HEK293 (cell line): ENCODE results near the gene JPH2.
A peak's percentile ranks its signal among the peaks of the same experiment; 100 is the strongest.

Experiments
- CTCF ChIA-PET: fragments of 350-600 bp; formaldehyde crosslinking; extraction: SDS; loops from one replicate; lab custom pipeline; 2021; ENCODE audit warnings: antibody characterized with exemption; lab: Yijun Ruan, JAX
- POLR2A ChIA-PET: fragments of 300-600 bp; formaldehyde crosslinking; extraction: SDS; loops from one replicate; lab custom pipeline; 2020; ENCODE audit warnings: antibody characterized with exemption, inconsistent platforms; lab: Yijun Ruan, JAX
- H3K27ac ChIP-seq: fragments of 200-500 bp; sonication (Bioruptor generic); 2 replicates; pipeline ENCODE4 v1.5.1; 2014; ENCODE audit warnings: low read depth, low read length, control low read depth, inconsistent platforms; ENCODE audit errors: extremely low read depth
- H3K36me3 ChIP-seq, 2 experiments: fragments of 200-500 bp in 1 of 2; sonication (Bioruptor generic) in 1 of 2; 1 replicate in 1 of 2; 2 replicates in 1 of 2; pipeline ENCODE4 v1.5.1; 2014 to 2017; ENCODE audit warnings: inconsistent platforms in 2 of 2, low read length in 2 of 2; ENCODE audit not compliant: control insufficient read depth in 2 of 2, insufficient read depth in 1 of 2
- H3K4me1 ChIP-seq: fragments of 200-500 bp; sonication (Bioruptor generic); 2 replicates; pipeline ENCODE4 v1.5.1; 2014; ENCODE audit warnings: mild to moderate bottlenecking, low read length, inconsistent platforms; ENCODE audit not compliant: control insufficient read depth, insufficient read depth
- H3K4me3 ChIP-seq: 2 replicates; pipeline ENCODE4 v1.5.1; 2011; ENCODE audit warnings: low read depth, mild to moderate bottlenecking, control low read depth, low read length, moderate library complexity
- H3K9me3 ChIP-seq: fragments of 200-500 bp; sonication (Bioruptor generic); 2 replicates; pipeline ENCODE4 v1.5.1; 2014; ENCODE audit warnings: low read depth, low read length, inconsistent platforms; ENCODE audit not compliant: control insufficient read depth, insufficient read depth
- BCL11A ChIP-seq: fragments of 450-650 bp; formaldehyde crosslinking; IDR thresholded peaks from 2 replicates; pipeline ENCODE4 v1.5.1; 2016; ENCODE audit warnings: low read depth, missing biosample characterization, missing genetic modification characterization
- BCL11B ChIP-seq: fragments of 450-650 bp; formaldehyde crosslinking; IDR thresholded peaks from 2 replicates; pipeline ENCODE4 v1.5.1; 2016; ENCODE audit warnings: low read depth, missing biosample characterization, missing genetic modification characterization
- GLI2 ChIP-seq: fragments of 450-650 bp; formaldehyde crosslinking; IDR thresholded peaks from 2 replicates; pipeline ENCODE4; 2017; ENCODE audit warnings: missing biosample characterization, missing genetic modification characterization, low read depth, borderline replicate concordance
- HOXD13 ChIP-seq: sonication (generic); formaldehyde crosslinking; IDR thresholded peaks from 2 replicates; pipeline ENCODE4 v1.8.0; 2022; ENCODE audit warnings: missing genetic modification reagents, borderline replicate concordance
- KLF1 ChIP-seq: fragments of 450-650 bp; formaldehyde crosslinking; IDR thresholded peaks from 2 replicates; pipeline ENCODE4 v1.5.1; 2016; ENCODE audit warnings: missing biosample characterization, missing genetic modification characterization
- KLF7 ChIP-seq: fragments of 450-650 bp; formaldehyde crosslinking; IDR thresholded peaks from 2 replicates; pipeline ENCODE4 v1.5.1; 2016; ENCODE audit warnings: missing biosample characterization, missing genetic modification characterization, borderline replicate concordance
- KLF9 ChIP-seq: fragments of 450-650 bp; formaldehyde crosslinking; IDR thresholded peaks from 2 replicates; pipeline ENCODE4 v1.5.1; 2016; ENCODE audit warnings: missing biosample characterization, missing genetic modification characterization, low read depth
- PRDM1 ChIP-seq: fragments of 450-650 bp; formaldehyde crosslinking; IDR thresholded peaks from 2 replicates; pipeline ENCODE4; 2016; ENCODE audit warnings: missing biosample characterization, missing genetic modification characterization
- RBAK ChIP-seq: fragments of 450-650 bp; formaldehyde crosslinking; IDR thresholded peaks from 2 replicates; pipeline ENCODE4 v1.5.1; 2016; ENCODE audit warnings: missing biosample characterization, missing genetic modification characterization
- SCRT2 ChIP-seq: fragments of 450-650 bp; formaldehyde crosslinking; IDR thresholded peaks from 2 replicates; pipeline ENCODE4 v1.5.1; 2016; ENCODE audit warnings: missing biosample characterization, missing genetic modification characterization
- YY2 ChIP-seq: fragments of 450-650 bp; formaldehyde crosslinking; IDR thresholded peaks from 2 replicates; pipeline ENCODE4 v1.5.1; 2016; ENCODE audit warnings: missing biosample characterization, missing genetic modification characterization
- ZBTB1 ChIP-seq: fragments of 450-650 bp; formaldehyde crosslinking; IDR thresholded peaks from 2 replicates; pipeline ENCODE4 v1.5.1; 2016; ENCODE audit warnings: missing biosample characterization, missing genetic modification characterization
- ZBTB17 ChIP-seq: fragments of 450-650 bp; formaldehyde crosslinking; IDR thresholded peaks from 2 replicates; pipeline ENCODE4 v1.5.1; 2016; ENCODE audit warnings: missing biosample characterization, missing genetic modification characterization
- ZFHX2 ChIP-seq: fragments of 450-650 bp; formaldehyde crosslinking; conservative IDR thresholded peaks from 2 replicates; pipeline ENCODE4 v1.5.1; 2016; ENCODE audit warnings: missing biosample characterization, missing genetic modification characterization
- ZIC2 ChIP-seq: fragments of 450-650 bp; formaldehyde crosslinking; IDR thresholded peaks from 2 replicates; pipeline ENCODE4 v1.5.1; 2016; ENCODE audit warnings: missing biosample characterization, missing genetic modification characterization
- ZNF112 ChIP-seq: fragments of 450-650 bp; formaldehyde crosslinking; IDR thresholded peaks from 2 replicates; pipeline ENCODE4 v1.5.0; 2017; ENCODE audit warnings: missing biosample characterization, missing genetic modification characterization
- ZNF114 ChIP-seq: fragments of 450-650 bp; formaldehyde crosslinking; IDR thresholded peaks from 2 replicates; pipeline ENCODE4 v1.5.0; 2017; ENCODE audit warnings: missing biosample characterization, missing genetic modification characterization
- ZNF155 ChIP-seq: fragments of 450-650 bp; formaldehyde crosslinking; IDR thresholded peaks from 2 replicates; pipeline ENCODE4 v1.5.1; 2016; ENCODE audit warnings: missing biosample characterization, missing genetic modification characterization
- ZNF292 ChIP-seq: fragments of 450-650 bp; formaldehyde crosslinking; IDR thresholded peaks from 2 replicates; pipeline ENCODE4 v1.5.1; 2016; ENCODE audit warnings: low read depth, missing biosample characterization, missing genetic modification characterization, borderline replicate concordance
- ZNF311 ChIP-seq: fragments of 450-650 bp; formaldehyde crosslinking; IDR thresholded peaks from 2 replicates; pipeline ENCODE4 v1.5.1; 2017; ENCODE audit warnings: missing biosample characterization, missing genetic modification characterization, borderline replicate concordance
- ZNF341 ChIP-seq: fragments of 450-650 bp; formaldehyde crosslinking; IDR thresholded peaks from 2 replicates; pipeline ENCODE4; 2016; ENCODE audit warnings: low read depth, missing biosample characterization, missing genetic modification characterization
- ZNF473 ChIP-seq: fragments of 450-650 bp; formaldehyde crosslinking; IDR thresholded peaks from 2 replicates; pipeline ENCODE4 v1.5.1; 2017; ENCODE audit warnings: missing biosample characterization, missing genetic modification characterization
- ZNF510 ChIP-seq: fragments of 450-650 bp; formaldehyde crosslinking; IDR thresholded peaks from 2 replicates; pipeline ENCODE4 v1.5.1; 2018; ENCODE audit warnings: mild to moderate bottlenecking, missing genetic modification characterization, missing biosample characterization; ENCODE audit not compliant: insufficient replicate concordance
- ZNF521 ChIP-seq: fragments of 450-650 bp; formaldehyde crosslinking; IDR thresholded peaks from 2 replicates; pipeline ENCODE4 v1.5.1; 2017; ENCODE audit warnings: missing biosample characterization, mild to moderate bottlenecking, missing genetic modification characterization
- ZNF549 ChIP-seq: fragments of 450-650 bp; IDR thresholded peaks from 2 replicates; pipeline ENCODE4 v1.5.1; 2018; ENCODE audit warnings: missing biosample characterization, missing genetic modification characterization, mild to moderate bottlenecking, inconsistent platforms, moderate library complexity
- ZNF555 ChIP-seq: fragments of 450-650 bp; formaldehyde crosslinking; conservative IDR thresholded peaks from 2 replicates; pipeline ENCODE4 v1.5.1; 2017; ENCODE audit warnings: missing biosample characterization, mild to moderate bottlenecking, missing genetic modification characterization, inconsistent platforms
- ZNF560 ChIP-seq: fragments of 450-650 bp; formaldehyde crosslinking; IDR thresholded peaks from 2 replicates; pipeline ENCODE4 v1.5.1; 2017; ENCODE audit warnings: missing biosample characterization, missing genetic modification characterization, borderline replicate concordance
- ZNF624 ChIP-seq: fragments of 450-650 bp; formaldehyde crosslinking; IDR thresholded peaks from 2 replicates; pipeline ENCODE4 v1.5.1; 2017; ENCODE audit warnings: missing biosample characterization, missing genetic modification characterization
- ZNF626 ChIP-seq: fragments of 450-650 bp; sonication (Bioruptor Pico); formaldehyde crosslinking; IDR thresholded peaks from 2 replicates; pipeline ENCODE4 v1.5.1; 2018; ENCODE audit warnings: missing biosample characterization, missing genetic modification characterization, inconsistent platforms
- ZNF701 ChIP-seq: fragments of 450-650 bp; formaldehyde crosslinking; IDR thresholded peaks from 2 replicates; pipeline ENCODE4 v1.5.1; 2016; ENCODE audit warnings: missing biosample characterization, missing genetic modification characterization
- ZNF776 ChIP-seq: fragments of 450-650 bp; formaldehyde crosslinking; IDR thresholded peaks from 2 replicates; pipeline ENCODE4 v1.5.0; 2017; ENCODE audit warnings: missing biosample characterization, missing genetic modification characterization, borderline replicate concordance
- ZNF843 ChIP-seq: fragments of 450-650 bp; formaldehyde crosslinking; IDR thresholded peaks from 2 replicates; pipeline ENCODE4 v1.5.1; 2016; ENCODE audit warnings: missing biosample characterization, missing genetic modification characterization
- TF ChIP-seq, protein P1 (sequence below): fragments of 450-650 bp; formaldehyde crosslinking; IDR thresholded peaks from 2 replicates; pipeline ENCODE4 v1.5.1; 2017; ENCODE audit warnings: missing biosample characterization, missing genetic modification characterization

Gene JPH2

DNA sequence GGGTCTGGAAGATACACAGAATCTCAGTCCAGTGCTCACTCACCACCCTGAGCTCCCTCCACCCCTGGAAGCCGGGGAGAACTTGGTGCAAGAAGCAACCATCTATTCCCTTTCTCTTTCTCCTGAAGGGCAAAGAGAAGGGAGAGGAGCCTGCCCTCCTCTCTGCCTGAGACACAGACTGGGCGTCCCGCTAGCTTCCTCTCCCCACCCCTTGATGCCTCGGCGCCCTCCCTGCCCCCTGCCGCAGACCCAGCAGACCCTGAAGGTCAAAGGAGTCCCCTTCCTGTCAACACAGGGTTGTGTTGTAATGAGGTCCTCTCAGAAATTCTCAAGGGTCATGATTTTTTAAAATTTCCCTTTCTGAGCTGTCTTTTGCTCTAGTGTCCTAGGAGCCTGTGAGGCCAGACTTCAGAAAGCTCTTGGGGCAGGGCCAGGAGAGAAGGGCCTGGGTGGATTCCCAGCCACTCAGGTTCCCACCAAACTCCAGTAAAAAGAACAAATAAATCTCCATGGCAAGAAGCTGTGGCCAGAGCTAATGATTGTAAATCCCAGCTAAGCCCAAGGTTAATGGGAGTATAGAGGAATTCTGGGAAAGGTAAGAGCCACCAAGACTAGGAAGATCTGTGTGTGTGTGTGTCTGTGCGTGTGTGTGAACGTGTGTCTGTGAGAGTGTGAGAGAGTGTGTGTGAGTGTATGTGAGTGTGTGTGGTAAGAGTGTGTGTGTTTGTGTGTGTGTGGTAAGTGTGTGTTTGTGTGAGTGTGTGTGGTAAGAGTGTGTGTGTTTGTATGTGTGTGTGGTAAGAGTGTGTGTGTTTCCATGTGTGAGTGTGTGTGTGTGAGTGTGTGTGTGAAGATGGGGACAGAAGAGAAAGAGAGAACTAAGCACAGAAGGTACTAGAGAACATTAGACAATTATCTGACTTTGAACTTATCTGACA lies 1.1 kb upstream of the JPH2 start (continued):
- TF ChIP-seq ZNF626 (no peak), ZNF701 (no peak; the same call in 1 of the 2 replicates), ZNF843 (tag by site-specific recombination) (no peak), ZNF549 (tag by site-specific recombination) (no peak), ZBTB1 (no peak), YY2 (tag by site-specific recombination) (peak; percentile 73), PRDM1 (tag by site-specific recombination) (peak; percentile 71), ZNF155 (tag by site-specific recombination) (0 out of 2 replicates have a peak, but pooled peaks have one; percentile 66), ZNF776 (tag by site-specific recombination) (no peak), GLI2 (tag by site-specific recombination) (no peak), BCL11B (tag by site-specific recombination) (no peak), ZNF112 (tag by site-specific recombination) (no peak), ZNF341 (tag by site-specific recombination) (no peak), ZNF311 (tag by site-specific recombination) (peak; percentile 94; the same call in 1 of the 2 replicates), KLF1 (no peak), ZNF510 (tag by site-specific recombination) (no peak)
- TF ChIP-seq, protein P1, sequence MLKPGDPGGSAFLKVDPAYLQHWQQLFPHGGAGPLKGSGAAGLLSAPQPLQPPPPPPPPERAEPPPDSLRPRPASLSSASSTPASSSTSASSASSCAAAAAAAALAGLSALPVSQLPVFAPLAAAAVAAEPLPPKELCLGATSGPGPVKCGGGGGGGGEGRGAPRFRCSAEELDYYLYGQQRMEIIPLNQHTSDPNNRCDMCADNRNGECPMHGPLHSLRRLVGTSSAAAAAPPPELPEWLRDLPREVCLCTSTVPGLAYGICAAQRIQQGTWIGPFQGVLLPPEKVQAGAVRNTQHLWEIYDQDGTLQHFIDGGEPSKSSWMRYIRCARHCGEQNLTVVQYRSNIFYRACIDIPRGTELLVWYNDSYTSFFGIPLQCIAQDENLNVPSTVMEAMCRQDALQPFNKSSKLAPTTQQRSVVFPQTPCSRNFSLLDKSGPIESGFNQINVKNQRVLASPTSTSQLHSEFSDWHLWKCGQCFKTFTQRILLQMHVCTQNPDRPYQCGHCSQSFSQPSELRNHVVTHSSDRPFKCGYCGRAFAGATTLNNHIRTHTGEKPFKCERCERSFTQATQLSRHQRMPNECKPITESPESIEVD (tag by site-specific recombination) = no peak

DNA sequence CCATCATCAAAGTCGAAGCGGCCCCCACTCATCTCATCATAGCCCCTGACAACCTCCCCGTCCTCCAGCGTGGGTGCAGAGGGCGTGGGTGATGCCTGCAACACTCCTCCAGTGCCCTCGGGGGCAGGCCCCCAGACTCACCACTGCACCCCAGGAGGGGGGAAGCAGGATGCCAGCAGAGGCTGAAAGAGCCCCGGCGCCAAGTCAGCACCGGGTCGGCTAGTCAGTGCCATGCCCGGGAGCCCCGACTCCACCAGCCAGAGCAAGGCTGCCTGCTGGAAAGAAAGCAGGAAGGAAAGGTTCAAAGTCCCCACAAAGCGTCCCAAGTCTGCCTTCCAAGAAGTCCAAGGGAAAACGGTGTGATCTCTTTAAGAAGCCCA lies 324 bp downstream of the JPH2 start:
- no peaks in the 10 kb centered on the region for H3K36me3 ChIP-seq
- CTCF ChIA-PET = interaction anchor here (0.7 to 6.7 kb wide), 4 partner anchors 8 to 437 kb away, joined by 4 to 316 read pairs (median 8); no protein-coding TSS in a partner anchor
- TF ChIP-seq ZFHX2 (tag by site-specific recombination) (peak; percentile 20; the same call in 1 of the 2 replicates), ZNF560 (tag by site-specific recombination) (no peak)
- TF ChIP-seq, all 188 proteins: peak for 1
- POLR2A ChIA-PET = interaction anchor here (0.9 to 2.0 kb wide), 4 partner anchors 8 to 49 kb away, joined by 3 to 6 read pairs (median 4); no protein-coding TSS in a partner anchor
- peak overlapping the region; percentile 40 for H3K4me3 ChIP-seq
- H3K9me3 ChIP-seq = no peaks in the 10 kb centered on the region
- peaks cover 6% of the 10 kb centered on the region for H3K4me1 ChIP-seq
- H3K27ac ChIP-seq = no peak overlapping the region

DNA sequence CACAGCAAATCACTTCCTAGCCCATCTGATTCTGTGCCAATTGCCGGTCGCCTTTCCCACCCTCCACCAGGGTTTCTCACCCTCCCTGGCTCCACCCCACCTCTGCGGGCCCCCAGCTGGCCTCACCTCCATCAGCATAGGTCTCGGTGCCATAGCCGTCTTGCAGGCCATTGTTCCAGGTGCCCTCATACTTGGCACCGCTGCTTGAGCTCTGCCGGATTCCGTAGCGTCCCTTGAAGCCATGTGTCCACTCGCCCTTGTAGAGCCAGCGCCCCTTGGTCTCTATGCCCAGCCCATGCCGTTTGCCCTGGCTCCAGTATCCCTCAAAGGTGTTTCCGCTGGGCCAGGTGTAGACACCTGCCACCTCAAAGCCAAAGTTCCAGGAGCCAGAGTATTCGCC lies 787 bp downstream of the JPH2 start:
- no peaks in the 10 kb centered on the region for H3K36me3 ChIP-seq
- POLR2A ChIA-PET = no interaction called here

More for the DNA sequence above, 787 bp downstream of the JPH2 start:
- H3K4me3 ChIP-seq = no peak overlapping the region
- CTCF ChIA-PET = interaction anchor here (0.6 to 2.4 kb wide), 3 partner anchors 65 to 70 kb away, joined by 3 to 8 read pairs (median 3); no protein-coding TSS in a partner anchor
- peaks cover 6% of the 10 kb centered on the region for H3K4me1 ChIP-seq
- TF ChIP-seq KLF9 (no peak), BCL11A (tag by site-specific recombination) (no peak), ZNF114 (tag by site-specific recombination) (no peak), ZIC2 (tag by site-specific recombination) (no peak), ZNF473 (tag by site-specific recombination) (no peak), ZNF555 (no peak), HOXD13 (CRISPR knock-in tag) (no peak), ZNF292 (tag by site-specific recombination) (no peak), ZBTB17 (tag by site-specific recombination) (no peak), SCRT2 (tag by site-specific recombination) (no peak), ZNF521 (tag by site-specific recombination) (no peak), ZNF624 (tag by site-specific recombination) (no peak), KLF7 (tag by site-specific recombination) (no peak), RBAK (tag by site-specific recombination) (no peak)
- TF ChIP-seq, all 188 proteins: peak for 0
- Histone ChIP-seq H3K27ac (no peak overlapping the region), H3K9me3 (no peaks in the 10 kb centered on the region)
